Body of pancreas (tissue), 4 donors: ENCODE data around the gene CTAGE1.

Experiments
- POLR2A ChIP-seq, 3 donors: fragments of 450-650 bp; IDR thresholded peaks; one replicate each; pipeline ENCODE4 v1.6.1; 2016; ENCODE audit warnings: antibody characterized with exemption in 3 of 3, mild to moderate bottlenecking in 2 of 3
- TF ChIP-seq, protein P1 (sequence below), 7 experiments: fragments of 450-650 bp in 4 of 7; fragments of 200-600 bp in 3 of 7; sonication (generic) in 3 of 7; IDR thresholded peaks; one replicate each; pipeline ENCODE4 v1.5.1; 2016 to 2019; ENCODE audit warnings: antibody characterized with exemption in 7 of 7

DNA sequence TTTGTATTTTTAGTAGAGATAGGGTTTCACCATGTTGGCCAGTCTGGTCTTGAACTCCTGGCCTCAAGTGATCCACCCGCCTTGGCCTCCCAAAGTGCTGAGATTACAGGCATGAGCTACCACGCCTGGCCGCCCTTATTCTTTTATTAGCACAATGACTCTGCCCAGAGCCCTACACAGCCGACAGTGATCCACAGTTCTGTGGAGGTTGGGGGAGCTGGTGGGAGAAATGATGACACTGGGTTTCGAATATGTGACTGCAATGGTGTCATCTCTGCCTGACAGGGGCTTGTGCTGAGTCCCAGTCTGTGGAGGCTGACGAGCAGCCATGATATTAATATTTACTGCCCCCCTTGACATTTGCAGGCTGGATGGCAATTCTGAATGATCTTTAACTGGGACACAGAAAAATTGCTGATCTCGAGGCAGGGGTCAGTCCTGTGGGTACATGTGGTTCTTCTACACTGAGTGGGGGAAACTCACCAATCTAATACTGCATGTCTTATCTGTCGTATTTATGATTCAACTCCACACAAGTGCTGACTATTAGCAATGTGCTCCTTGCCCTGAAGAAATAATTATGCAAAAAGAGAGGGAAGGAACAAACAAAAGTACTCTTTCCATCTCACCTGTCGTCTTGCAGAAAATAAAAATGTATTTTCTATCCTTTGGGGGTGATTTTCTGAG lies 6.3 kb upstream of the CTAGE1 start:
- TF ChIP-seq, protein P1, sequence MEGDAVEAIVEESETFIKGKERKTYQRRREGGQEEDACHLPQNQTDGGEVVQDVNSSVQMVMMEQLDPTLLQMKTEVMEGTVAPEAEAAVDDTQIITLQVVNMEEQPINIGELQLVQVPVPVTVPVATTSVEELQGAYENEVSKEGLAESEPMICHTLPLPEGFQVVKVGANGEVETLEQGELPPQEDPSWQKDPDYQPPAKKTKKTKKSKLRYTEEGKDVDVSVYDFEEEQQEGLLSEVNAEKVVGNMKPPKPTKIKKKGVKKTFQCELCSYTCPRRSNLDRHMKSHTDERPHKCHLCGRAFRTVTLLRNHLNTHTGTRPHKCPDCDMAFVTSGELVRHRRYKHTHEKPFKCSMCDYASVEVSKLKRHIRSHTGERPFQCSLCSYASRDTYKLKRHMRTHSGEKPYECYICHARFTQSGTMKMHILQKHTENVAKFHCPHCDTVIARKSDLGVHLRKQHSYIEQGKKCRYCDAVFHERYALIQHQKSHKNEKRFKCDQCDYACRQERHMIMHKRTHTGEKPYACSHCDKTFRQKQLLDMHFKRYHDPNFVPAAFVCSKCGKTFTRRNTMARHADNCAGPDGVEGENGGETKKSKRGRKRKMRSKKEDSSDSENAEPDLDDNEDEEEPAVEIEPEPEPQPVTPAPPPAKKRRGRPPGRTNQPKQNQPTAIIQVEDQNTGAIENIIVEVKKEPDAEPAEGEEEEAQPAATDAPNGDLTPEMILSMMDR (IDR thresholded peaks at IDR 0.05), result no peak
- no peak for TF ChIP-seq POLR2A (IDR thresholded peaks at IDR 0.05)
